ENCODE measurements around the gene CFAP251. TPM values are rescaled to one million over a fixed set of nuclear protein-coding genes. Genes with fewer than 3 reads are reported as not detected.

The CFAP251 gene
- total RNA-seq, 2 experiments from 2014 or later: 0.59 to 0.65 TPM

DNA sequence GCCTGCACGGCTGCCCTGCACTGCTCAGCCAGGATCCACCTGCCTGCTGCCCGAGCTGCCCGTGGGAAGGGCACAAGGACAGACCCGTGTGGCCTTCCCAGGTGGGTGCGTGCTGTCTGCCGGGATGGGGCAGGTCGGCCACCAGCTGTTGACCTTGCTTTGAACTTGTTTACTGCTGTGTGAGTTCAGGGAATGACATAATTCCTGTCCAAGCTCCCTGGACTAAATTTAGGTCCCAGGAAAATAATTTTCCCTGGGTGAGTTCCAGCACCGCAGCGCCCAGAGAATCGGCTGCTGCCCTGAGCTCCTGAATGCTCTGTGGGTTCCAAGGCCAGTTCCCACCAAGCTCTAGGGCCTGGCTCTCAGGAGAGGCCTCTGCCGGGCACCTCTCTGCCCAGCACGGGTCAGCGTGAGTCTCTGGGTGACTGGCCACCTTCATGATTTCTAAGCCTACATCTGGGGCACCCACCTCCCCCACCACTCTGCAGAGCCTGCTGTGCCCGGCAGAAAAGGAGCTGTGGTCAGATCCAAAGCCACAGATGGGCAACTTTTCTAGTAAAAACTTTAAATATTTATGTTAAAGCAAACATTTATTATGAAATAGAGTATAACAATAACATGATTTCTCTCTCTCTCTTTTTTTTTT lies 133.0 kb downstream of the CFAP251 start:
- no peaks in the 10 kb centered on the region for H3K27me3 Mint-ChIP-seq
- ChIA-PET CTCF (interaction anchor here (0.5 to 2.2 kb wide), 8 partner anchors 8 to 687 kb away, joined by 3 to 13 read pairs (median 3); no protein-coding TSS in a partner anchor), POLR2A (interaction anchor here (0.6 kb wide), 1 partner anchor 144 kb away, joined by 3 read pairs; no protein-coding TSS in a partner anchor)
- H3K36me3 Mint-ChIP-seq (ENCODE audit: low read depth): no peaks in the 10 kb centered on the region
- intact Hi-C loops (cut with DNase I, micrococcal nuclease): no loop called here
- H3K27ac Mint-ChIP-seq: no peak overlapping the region
- no peak for DNase-seq
- H3K4me3 Mint-ChIP-seq: no peak overlapping the region
- H3K4me1 Mint-ChIP-seq: peaks cover 6% of the 10 kb centered on the region
- H3K9me3 Mint-ChIP-seq (ENCODE audit: low read depth): no peaks in the 10 kb centered on the region
- no peak for ATAC-seq

DNA sequence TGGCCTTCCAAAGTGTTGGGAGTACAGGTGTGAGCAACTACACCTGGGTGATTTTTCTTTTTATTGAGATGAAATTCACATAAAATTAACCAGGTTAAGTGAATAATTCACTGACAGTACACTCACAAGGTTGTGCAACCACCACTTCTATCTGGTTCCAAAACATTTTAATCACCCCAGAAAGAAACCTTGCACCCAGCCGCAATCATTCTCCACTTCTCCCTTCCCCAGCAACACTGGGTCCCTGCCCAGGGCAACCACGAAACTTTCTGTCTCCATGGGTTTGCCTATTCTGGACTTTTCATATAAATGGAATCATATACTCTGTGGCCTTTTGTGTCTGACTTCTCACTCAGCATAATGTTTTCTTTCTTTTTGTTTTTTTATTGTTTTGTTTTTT lies 133.9 kb downstream of the CFAP251 start:
- no peaks in the 10 kb centered on the region for H3K9me3 Mint-ChIP-seq (ENCODE audit: low read depth)
- ATAC-seq: no peak
- H3K4me1 Mint-ChIP-seq: peaks cover 6% of the 10 kb centered on the region
- ChIA-PET CTCF (interaction anchor here (0.8 to 2.2 kb wide), 3 partner anchors 9 to 71 kb away, joined by 3 to 13 read pairs (median 3); no protein-coding TSS in a partner anchor), POLR2A (no interaction called here)
- intact Hi-C loops (cut with DNase I, micrococcal nuclease): no loop called here
- no peak overlapping the region for H3K27ac Mint-ChIP-seq
- no peak overlapping the region for H3K4me3 Mint-ChIP-seq
- DNase-seq: no peak
- H3K36me3 Mint-ChIP-seq (ENCODE audit: low read depth): no peaks in the 10 kb centered on the region
- no peaks in the 10 kb centered on the region for H3K27me3 Mint-ChIP-seq

Other genes with a start within 250 kb of the CFAP251 start
- gene MORN3, start 248.9 kb upstream of the CFAP251 start, total RNA-seq: 1 to 10 TPM; 2.0 to 2.6 TPM
- gene TMEM120B, start 205.8 kb upstream of the CFAP251 start, total RNA-seq: 10 to 100 TPM in 1 of 2 experiments, 1 to 10 TPM in 1; 8.8 to 11.7 TPM
- gene RHOF, start 124.9 kb upstream of the CFAP251 start, total RNA-seq: 100 to 1,000 TPM in 1 of 2 experiments, 10 to 100 TPM in 1; 100.0 to 105 TPM
- 10 to 100 TPM; 13.7 to 14.0 TPM for gene SETD1B, start 114.6 kb upstream of the CFAP251 start, total RNA-seq
- gene HPD, start 59.7 kb upstream of the CFAP251 start, total RNA-seq: not detected
- 10 to 100 TPM; 50.4 to 56.2 TPM for gene PSMD9, start 29.8 kb upstream of the CFAP251 start, total RNA-seq
- 1 to 10 TPM; 6.4 to 6.6 TPM for gene BCL7A, start 103.3 kb downstream of the CFAP251 start, total RNA-seq
- 10 to 100 TPM; 17.7 to 26.4 TPM for gene MLXIP, start 160.2 kb downstream of the CFAP251 start, total RNA-seq